Stimulated activated CD8-positive, alpha-beta memory T cell treated with anti-CD3 and anti-CD28 coated beads, Interleukin-4, amount 100 ng/mL, for 4 hours (primary cell): ENCODE measurements around the gene AGA.

Source experiments
- DNase-seq, 2 donors: peaks; one replicate each; pipeline ENCODE4 v3.0.0-alpha.2; 2020; ENCODE audit warnings: low read depth in 2 of 2, low spot score in 1 of 2

AGA gene

DNA sequence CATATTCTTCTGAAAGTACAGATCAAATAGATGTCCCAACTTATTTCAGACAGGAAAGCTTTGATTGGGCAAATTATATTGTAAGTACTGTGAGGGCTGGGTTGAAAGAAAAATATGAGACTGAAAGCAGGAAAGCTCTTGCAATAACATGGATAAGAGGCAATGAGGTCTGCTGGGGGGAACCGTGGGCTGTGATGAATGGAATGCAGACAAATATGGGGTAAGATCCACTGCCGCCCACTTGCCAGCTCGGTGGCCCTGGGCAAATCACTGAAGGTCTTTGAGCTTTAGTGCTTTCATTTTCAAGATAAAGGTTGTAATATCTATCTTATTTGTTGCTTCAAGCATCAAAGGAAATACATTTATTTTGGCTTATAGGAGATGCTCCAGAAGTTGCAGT lies 51.0 kb downstream of the AGA start:
- DNase-seq = no peak

DNA sequence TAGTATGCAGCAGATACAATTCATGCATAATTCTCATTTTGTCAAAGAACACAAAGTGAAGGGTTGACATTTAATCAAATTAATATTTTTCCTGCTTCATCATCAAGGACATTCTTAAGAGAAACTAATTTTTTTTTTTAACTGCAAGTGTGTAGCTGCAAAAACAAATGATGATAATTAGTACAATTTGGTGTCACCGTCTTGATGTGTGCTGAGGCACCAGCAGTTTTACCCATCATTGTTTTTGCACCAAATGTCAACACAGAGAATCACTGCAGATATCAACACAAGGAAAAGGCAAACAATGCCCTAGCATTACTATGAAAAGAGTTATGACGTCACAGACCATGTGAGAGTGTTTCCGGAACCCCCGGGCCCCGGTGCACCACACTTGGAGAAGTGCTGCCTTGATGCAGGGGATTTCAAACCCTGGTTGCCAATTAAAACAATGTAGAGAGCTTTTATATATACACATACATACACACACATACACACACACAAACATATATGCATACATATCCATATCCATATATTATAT lies 55.9 kb downstream of the AGA start:
- no peak for DNase-seq

DNA sequence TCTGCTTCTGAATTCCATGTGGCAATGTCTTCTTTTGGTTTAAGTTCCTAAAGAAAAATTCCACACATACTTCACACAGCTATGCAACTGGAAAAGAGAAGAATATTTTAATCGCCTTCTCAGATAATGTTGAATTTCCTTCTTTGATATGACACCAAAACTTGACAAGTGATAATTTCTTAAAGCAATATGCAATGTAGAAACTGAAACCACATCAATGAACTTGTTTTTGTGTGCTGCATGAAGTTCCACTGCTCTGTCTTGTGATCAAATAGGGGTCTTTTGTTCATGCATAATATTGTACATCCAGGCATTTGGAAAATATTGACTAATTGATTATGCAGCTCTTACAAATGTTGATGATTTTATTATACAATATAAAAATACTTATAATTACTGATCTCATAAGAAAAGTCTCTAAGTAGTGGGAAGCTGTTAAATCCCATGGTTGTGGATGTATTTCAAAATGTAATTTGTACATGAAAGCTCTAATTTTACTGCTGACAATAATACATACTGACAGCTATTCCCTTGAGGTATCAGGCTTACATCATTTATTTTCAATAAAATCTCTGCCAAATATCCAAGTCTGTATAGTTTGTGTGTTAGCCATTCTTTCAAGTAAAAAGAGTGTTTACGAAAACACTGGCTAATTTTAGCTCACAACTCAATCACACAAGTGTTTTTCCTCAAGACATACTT lies 56.5 kb downstream of the AGA start:
- no peak for DNase-seq

DNA sequence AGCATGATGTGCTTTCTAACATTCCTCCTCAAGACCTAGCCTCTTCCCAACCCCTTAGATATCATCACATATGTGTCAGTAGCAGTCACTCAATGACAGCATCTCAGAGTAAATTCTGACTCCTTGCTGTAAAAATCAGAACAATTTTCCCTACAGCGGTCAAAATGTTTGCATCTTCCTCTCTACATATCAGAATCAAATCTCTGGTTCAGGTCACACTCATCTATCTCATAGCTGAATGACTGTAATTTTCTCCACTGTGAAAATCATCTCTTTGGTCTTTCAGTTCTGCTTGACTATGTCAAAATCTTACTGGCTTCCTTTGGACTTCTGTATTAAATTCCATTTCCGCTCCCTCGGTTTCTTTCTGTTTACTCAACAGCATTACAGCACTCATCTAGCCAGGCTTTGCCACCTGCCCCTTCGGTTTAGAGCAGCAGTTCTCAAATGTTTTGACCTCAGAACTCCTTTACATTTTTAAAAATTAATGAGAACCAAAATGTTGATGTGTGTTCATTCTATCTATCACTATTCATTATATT lies 57.3 kb downstream of the AGA start:
- no peak for DNase-seq

DNA sequence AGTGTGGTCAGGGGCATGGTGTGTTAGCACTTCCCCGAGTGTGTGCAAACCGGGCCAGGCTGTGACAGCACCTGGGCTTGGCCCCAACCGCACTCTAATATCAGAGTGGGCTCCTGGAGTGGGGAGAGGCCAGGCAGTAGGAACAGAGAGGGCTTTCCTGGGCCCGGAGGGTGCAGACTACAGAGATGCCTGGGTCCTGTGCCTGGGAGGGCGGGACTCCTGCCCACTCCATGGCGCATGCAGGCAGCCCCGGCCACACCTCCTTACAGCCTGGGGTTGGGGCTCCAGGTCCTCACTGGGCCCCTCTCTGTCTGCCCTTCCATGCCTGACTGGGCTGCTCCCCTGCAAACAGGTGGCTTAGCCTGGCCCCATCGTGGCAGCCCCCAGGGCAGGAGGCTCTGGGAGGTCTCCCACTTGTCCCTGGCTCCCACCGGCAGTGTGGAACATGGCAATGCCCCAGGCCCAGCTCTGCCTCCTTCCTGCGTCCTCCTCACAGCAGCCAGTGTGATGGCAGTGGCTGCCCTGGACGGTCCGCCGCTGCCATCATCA lies 60.4 kb downstream of the AGA start:
- no peak for DNase-seq
